GM08714 (cell line): ENCODE measurements around the gene ELOB.

Source experiments
- H3K4me3 ChIP-seq: fragments of 200-500 bp; sonication (Bioruptor generic); 2 replicates; pipeline ENCODE4 v1.5.1; 2014; ENCODE audit warnings: mild to moderate bottlenecking, low read length, inconsistent platforms
- ZNF274 ChIP-seq: IDR thresholded peaks from 2 replicates; pipeline ENCODE4 v1.6.1; 2012; ENCODE audit warnings: mild to moderate bottlenecking, low read depth, low read length

The ELOB gene

DNA sequence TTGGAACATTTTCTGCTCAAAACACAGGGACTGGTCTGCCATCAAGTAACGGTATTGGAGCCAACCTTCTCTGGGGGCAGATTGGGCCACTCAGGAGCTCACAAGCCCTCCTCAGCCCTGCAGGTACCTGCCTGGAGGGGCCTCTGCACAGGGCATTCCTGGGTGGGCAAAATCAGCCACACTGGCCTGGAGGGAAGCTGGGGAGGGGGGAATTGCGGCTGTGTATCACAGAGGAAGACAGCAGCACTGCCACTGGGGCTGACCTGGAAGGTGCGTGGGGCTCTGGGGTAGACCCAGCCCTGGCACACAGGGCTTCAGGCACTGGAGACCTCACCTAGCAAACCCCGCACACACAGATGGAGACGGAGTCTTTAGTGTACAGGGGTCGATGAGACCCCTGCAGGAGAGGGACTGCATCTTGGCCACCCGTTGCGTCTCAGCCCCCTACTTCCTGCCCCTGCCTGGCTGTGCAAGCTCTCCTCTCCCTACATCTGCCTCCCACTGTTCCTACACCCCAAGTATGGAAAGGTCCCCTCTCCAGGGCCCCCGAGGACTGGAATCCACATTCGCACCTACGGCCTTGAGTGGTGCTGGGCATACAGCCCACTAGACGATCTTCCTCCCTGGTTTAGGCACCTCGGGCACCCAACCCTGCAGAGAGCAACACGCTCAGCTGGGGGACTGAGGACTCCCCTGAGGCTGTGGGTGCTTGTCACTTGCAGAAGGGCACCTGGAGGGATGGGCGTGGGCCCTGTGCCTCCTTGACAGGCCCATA, 31.8 kb downstream of the ELOB start:
- no peak overlapping the region for H3K4me3 ChIP-seq
- no peak for TF ChIP-seq ZNF274

DNA sequence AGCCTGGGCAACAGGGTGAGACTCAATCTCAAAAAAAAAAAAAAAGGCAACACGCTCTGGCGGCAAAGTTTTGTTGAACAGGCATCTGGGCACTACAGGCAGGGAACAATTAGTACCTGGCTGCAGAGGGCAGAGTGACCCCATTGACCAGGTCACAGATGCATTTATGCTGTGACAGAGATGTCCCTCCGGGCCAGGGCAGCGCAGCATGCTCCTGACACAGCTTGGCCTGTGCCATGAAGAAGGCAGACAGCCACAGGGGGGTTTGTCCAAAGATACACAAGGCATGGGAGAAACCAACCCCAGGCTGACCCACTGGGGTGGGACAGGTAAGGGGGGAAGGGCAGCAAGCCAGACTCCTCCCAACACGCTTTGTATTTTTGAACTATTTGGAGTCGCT, 32.4 kb downstream of the ELOB start:
- no peak for TF ChIP-seq ZNF274
- H3K4me3 ChIP-seq = no peak overlapping the region

DNA sequence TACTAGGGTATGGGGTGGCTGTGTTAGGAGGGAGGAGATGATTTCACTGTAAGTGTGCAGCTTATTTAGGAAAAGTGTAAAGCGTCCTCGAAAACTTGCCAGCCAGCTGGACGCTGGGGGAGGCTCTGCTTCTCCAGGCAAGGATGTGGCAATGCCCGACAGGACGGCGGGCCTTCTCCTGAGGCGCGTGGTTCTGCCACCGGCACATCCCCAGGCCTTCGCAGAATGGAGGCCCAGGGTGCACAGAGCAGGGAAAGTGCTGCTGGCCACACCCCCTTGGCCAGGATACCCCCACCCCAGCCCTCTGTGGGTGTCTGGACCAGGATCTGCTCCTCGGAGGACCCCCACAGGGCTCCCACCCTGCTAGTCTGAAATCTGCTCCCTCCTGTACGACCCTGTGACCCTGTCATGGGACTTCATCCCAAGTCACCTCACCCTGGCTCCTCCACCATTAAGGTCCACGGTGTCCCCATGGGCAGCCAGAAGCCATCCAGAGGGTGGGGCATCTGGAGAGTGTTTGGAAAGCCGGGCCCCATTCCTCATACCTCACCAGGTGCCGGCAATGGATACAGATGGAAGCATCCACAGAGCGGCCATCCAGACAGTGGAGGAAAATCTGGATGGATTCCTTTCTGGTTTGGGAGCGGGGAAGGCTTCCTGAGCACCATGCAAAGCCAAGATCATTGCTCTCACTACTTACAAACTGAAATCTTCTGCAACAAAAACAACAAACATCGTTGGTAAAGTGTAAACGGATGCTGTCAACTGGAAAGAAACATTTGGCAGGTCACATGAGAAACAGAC, 33.9 kb downstream of the ELOB start:
- H3K4me3 ChIP-seq = no peak overlapping the region
- no peak for TF ChIP-seq ZNF274

DNA sequence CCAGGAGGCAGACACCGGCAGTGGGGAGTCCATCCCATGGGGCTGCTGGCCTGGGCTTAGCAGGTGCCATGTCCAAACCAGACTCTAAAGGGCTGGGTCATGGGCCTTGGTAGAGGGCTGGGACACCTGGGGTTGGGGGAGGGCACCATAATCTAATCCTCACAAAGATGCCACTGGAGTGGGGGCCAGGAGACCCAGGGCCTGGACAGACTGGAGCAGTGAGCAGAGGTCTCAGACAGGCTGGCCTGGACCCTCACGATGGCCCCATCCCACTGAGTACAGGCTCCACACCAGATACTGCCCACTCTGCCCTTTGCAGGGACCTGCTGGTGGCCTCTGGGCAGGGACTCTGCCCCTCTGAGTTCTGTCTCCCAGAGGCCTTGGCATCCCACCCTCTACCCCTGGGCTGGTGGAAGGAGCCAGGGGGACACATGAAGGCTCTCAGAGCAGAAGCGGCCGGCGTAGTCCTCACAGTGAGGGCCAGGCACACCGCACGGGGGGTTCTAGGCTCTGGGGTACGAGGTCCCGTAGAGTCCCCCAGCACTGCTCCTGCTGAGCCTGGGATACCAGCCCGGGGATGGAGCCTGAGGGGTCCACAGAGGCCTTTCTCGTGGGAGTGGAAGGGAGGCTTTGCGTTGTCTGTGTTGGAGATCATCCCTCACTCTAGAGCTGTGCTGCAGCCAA, 34.6 kb downstream of the ELOB start:
- no peak for TF ChIP-seq ZNF274
- no peak overlapping the region for H3K4me3 ChIP-seq

- no peak overlapping the region for H3K4me3 ChIP-seq
- TF ChIP-seq ZNF274 = no peak
Observed at GRCh38 chr16:2741168-2741567, 35.9 kb downstream of the ELOB start.

- no peak overlapping the region for H3K4me3 ChIP-seq
- no peak for TF ChIP-seq ZNF274
Observed at GRCh38 chr16:2740476-2740875, 36.6 kb downstream of the ELOB start.

DNA sequence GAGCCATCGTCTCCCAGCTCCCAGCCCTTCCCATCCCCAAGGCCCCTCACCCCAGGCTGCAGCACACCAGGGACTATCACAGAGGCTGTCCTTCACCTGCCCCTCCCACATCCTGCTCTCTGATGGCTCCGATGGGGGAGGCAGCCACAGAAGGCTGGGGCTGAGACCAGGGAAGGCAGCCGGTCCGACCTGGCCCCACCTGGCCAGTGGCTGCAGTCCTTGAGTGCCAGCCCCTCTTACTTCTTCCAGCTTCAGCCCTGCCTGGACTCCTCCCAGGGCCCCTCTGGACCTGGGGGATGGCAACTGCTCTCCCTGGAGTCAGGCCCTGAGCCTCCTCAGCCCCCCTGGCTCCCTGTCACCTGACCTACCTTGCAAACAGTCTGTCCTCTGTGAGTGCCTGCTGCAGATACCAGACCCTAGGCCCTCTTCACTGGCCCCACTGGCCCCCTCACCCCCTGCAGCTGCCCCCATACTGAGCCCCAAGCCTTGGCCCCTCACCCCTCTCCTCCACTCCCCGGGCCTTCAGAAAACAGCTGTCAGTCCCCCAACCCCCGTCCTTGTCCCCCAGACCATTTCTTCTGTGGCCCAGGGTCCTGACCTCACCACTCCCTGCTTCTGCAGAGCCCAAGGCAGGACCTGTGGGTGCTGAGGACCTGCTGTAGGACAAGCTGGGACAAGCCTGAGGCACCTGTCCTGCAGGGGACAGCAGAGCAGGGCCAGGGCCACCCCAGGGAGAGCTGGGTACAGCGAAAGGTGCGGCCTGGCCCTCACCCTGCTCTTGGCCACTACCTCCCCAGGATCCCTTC, 37.3 kb downstream of the ELOB start:
- no peak for TF ChIP-seq ZNF274
- no peak overlapping the region for H3K4me3 ChIP-seq

DNA sequence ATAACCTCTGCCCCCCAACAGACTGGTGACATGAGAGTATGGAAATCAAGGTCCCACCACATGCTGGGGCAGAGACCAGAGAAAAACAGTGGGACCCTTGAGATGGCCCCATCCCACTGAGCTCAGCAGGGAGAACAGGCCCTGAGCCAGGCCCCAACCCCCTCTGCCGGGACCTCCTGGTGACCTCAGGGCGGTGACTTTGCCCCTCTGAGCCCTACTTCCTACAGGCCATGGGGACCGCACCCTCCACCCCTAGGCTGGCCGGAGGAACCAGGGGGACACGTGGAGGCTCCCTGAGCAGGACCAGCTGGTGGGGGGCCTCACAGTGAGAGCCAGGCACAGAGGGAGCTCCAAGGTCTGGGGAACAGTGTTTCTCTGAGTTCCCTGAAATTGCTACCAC, 38.5 kb downstream of the ELOB start:
- H3K4me3 ChIP-seq = no peak overlapping the region
- no peak for TF ChIP-seq ZNF274

DNA sequence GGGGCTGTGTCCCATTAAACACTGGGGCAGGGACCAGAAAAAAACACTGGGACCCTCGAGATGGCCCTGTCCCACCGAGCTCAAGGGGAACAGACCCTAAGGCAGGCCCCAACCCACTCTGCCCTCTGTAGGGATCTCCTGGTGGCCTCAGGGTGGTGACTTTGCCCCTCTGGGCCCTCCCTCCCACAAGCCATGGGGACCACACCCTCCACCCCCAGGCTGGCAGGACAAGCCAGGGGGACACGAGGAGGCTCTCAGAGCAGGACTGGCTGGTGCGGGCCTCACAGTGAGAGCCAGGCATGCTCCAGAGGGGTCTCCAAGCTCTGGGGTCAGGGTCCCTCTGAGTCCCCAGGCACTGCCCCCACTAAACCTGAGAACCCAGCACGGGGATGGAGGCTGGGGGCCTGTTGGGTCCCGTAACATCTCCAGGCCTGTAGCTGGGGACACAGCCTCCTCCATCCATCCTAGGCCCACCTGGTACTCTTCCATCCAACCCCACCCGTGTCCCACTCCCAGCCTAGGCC, 39.1 kb downstream of the ELOB start:
- no peak overlapping the region for H3K4me3 ChIP-seq
- TF ChIP-seq ZNF274 = no peak

DNA sequence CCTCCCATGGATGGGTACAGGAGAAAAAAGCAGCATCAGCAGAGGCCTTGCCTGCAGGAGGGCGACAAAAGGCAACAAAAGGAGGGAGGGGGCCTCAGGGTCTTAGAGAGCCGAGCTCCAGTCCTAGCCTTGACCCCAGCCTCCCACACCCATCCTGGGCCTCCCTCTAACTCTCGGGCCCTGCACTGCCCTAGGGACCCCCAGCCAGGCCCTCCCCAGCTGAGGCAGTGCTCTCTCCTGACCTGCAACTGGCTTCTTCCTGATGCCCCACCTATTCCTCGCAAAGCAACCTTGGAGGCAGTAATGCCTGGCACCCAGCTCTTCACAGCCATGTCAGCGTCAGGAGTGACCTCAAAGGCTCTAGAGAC, 39.9 kb downstream of the ELOB start:
- no peak overlapping the region for H3K4me3 ChIP-seq
- no peak for TF ChIP-seq ZNF274

DNA sequence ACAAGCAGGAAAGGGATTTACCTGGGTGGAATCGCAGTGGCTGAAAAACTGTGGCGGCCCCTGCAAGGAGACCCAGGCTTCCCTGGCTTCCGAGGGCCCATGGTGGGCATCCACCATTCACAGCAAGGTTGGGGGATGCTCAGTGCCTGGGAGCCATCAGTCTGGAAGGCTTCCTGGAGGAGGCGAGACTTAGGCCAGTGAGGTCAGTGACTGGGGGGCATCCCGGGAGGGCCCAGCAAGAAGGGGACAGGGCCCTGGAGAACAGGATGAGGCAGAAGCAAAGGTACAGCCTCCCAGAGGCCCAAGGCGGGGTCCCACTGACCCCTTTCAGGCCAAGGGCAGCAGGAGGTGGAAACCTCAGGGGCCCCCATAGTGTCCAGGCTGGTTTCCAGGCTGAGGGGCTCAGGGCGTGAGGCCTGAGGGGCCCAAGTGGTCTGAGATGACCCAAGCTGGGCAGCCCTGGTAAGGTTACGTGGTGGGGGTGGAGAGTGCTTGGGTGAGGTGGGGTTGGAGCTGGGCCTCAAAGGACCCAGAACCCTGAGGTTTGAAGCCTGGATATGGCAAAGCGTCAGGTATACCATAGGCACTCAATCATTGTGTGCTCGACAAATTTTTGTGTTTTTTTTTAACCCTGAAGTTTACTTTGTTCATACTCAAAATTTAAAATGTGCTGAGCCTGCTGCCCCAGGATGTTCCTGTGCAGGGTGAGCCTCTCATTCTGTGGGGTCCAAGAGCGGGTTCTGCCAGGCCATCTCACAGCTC, 40.4 kb downstream of the ELOB start:
- H3K4me3 ChIP-seq = no peak overlapping the region
- no peak for TF ChIP-seq ZNF274

DNA sequence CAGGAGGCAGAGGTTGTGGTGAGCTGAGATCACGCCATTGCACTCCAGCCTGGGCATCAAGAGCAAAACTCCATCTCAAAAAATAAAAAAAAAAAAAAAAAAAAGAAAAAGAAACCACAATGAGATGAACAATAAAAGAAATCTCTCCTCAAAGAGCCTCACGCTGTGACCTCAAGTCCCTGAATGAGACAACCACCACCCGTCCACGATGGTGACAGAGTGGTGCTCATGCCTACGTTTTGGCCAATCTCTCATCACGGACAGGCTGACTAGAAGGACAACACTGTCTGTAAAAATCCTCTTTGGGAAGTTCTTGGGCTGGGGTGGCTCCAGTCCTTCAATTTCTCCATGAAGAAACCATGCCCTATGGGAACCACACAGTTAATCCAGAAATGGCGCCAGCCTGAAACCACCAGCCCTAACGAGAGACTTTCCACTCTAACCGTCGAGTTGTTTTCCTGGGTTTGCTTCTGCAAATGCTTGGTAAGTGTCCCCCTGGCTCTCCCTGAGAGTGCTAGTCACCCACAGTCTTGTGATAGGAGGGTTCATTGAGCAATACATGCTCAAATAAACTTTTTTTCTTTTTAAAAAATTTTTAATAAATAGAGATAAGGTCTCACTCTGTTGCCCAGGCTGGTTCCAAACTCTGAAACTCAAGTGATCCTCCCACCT, 42.1 kb downstream of the ELOB start:
- no peak for TF ChIP-seq ZNF274
- no peak overlapping the region for H3K4me3 ChIP-seq

GRCh38 chr16:2728034-2728433, 49.0 kb downstream of the ELOB start:
- TF ChIP-seq ZNF274 = no peak
- H3K4me3 ChIP-seq = no peak overlapping the region
